GM21825 (cell line): ENCODE measurements around the gene BGLAP.
A peak's percentile ranks its signal among the peaks of the same experiment; 100 is the strongest.
"Not testable (repeated sequence)": the region's sequence is repeated elsewhere in the genome, so short reads cannot be mapped to it uniquely, and the experiment has no call there.

ENCODE experiments used
- ATAC-seq: cut with Tn5 transposase; IDR thresholded peaks from one replicate; pipeline ENCODE4 v1.9.1; 2021; ENCODE audit warnings: mild to moderate bottlenecking, moderate library complexity; ENCODE audit not compliant: unreplicated experiment

BGLAP gene

DNA sequence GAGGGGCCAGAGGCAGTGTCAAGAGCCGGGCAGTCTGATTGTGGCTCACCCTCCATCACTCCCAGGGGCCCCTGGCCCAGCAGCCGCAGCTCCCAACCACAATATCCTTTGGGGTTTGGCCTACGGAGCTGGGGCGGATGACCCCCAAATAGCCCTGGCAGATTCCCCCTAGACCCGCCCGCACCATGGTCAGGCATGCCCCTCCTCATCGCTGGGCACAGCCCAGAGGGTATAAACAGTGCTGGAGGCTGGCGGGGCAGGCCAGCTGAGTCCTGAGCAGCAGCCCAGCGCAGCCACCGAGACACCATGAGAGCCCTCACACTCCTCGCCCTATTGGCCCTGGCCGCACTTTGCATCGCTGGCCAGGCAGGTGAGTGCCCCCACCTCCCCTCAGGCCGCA lies at the start of gene BGLAP:
Gene BGLAP (plus strand): TSS at position 259 of the 400 bp plus-strand sequence. CDS start 48 bp downstream, at position 307.
- ATAC-seq = no peak

DNA sequence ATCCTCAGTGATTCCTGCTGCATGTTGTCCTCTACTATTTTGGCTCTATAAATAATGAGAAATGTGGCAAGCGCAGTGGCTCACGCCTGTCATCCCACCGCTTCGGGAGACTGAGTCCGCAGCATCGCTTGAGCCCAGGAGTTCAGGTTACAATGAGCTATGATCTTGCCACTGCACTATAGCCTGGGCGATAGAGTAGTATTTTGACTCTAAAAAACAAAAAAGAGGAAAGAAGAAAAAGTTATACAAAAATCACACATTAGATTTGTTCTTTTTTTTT lies 48.8 kb upstream of the BGLAP start:
- no peak for ATAC-seq

DNA sequence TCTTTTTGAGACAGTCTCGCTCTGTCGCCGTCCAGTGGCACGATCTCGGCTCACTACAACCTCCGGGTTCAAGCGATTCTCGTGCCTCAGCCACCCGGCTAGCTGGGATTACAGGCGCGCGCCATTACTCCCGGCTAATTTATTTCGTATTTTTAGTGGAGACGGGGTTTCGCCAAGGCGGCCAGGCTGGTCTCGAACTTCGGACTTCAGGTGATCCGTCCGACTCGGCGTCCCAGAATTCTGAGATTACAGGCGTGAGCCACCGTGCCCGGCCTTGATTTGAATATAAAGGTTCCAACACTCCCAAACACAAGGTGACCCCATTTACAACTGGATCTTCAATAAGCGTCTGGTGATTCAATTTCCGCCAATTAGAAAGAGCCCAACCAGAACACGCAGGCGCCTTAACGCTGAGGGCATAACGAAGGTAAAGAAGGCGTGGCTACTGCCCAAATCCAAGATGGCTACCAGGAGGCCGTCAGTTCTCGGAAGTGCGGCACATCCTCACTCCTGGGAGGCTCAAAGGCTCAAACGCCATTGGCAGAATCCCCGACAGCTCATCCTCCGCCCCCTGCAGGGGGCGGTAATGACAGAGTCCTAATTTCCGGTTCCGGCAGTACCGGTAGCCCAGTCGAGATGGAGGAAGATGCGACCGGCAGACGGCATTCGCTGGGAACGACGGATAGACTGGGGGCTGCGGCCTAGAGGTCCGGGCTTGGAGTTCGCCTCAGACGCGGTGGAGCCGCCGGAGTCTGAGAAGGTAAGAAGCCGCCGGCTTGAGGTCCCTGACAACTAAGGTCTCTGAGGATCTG lies 48.3 kb upstream of the BGLAP start, which contains the start of gene SLC25A44:
Gene SLC25A44 (plus strand): TSS at position 617 of the 812 bp plus-strand sequence. CDS start 5,744 bp downstream, outside the sequence.
- ATAC-seq = peak; percentile 92

DNA sequence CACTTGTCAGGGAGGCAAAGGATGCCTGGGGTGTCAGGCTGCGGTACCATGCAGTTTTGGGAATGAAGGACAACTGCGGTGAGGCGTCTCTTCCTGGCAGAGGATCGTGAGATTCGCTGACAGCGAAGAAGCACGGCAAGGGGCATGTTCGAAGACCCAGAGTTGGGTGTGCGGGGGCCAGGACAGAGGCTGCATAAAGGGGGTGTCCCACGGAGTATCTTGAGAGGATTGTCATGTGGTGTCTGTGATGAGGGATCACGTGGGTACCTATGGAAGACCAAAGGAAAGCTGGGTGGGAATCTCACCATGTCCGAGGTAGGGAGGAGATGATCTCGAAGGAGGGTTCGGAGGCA lies 47.7 kb upstream of the BGLAP start:
- peak; percentile 2 for ATAC-seq

DNA sequence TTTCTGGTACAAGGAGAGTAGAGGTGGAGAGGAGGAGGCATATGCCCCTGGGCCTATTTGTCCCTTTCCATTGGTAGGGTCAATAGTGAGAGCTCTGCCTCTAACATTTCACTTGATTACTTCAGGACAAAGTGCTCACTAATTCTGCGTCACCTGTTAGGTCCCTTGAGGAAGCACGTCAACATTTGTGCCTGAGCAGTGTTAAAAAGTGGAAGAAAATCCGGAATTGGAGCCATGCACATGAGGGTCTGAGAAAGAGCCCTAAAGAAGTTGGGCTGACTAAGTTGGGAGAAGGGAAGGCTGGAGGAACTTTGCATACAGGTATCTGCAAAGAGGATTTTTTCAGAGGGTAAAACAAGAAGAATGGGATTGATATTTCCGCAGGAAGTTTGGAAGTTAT lies 46.1 kb upstream of the BGLAP start:
- ATAC-seq = no peak

DNA sequence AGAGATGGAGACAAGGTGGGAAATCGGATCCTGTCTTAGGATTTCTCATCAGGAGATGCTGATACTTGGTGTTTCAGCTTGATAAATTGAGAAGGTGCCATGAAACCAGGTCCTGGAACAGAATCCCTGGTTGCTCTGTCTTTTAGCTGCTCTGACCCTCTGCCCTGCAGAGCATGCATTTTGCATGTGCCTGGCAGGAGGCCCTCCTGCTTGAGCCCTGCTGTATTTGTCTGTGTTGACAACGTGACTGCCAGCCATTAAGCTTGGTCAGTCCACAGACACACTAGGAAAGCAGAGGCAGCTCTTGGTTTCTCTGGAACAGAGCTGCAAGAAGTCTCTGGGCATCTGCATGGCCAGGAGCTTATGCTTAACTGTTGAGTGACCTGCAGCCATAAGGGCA lies 45.5 kb upstream of the BGLAP start:
- ATAC-seq = no peak

DNA sequence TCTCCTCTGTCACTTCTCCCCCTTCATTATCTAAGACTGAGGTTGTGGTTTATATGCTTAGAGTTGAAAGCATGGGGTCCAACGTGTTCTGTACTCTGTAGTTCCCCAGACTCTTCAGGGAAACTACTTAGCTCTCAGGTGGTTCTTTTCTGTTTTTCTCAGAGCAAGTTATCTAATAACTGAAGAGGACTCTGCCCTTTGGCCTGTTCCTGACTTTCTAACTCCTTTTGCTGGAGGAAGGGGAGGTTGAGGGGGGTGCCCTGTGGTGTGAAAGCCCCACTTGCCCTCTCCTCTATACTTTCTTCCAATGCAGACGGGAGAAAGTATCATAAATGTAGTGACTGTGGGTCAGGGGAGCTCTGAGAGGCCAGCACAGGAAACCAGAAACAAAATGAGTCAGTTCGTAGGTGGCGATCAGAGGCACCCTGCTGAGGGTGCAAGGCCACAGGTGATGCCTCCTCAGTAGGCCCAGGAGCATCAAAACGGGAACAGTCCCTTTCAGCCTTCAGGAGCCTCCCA lies 43.1 kb upstream of the BGLAP start:
- ATAC-seq = no peak

DNA sequence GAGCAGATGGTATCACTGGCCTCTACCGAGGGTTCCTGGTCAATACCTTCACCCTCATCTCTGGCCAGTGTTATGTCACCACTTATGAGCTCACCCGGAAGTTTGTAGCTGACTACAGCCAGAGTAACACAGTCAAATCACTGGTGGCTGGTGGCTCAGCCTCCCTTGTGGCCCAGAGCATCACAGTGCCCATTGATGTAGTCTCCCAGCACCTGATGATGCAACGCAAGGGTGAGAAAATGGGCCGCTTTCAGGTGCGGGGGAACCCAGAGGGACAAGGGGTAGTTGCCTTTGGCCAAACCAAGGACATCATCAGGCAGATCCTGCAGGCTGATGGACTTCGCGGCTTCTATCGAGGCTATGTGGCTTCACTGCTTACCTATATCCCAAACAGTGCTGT lies 41.9 kb upstream of the BGLAP start:
- ATAC-seq = no peak

DNA sequence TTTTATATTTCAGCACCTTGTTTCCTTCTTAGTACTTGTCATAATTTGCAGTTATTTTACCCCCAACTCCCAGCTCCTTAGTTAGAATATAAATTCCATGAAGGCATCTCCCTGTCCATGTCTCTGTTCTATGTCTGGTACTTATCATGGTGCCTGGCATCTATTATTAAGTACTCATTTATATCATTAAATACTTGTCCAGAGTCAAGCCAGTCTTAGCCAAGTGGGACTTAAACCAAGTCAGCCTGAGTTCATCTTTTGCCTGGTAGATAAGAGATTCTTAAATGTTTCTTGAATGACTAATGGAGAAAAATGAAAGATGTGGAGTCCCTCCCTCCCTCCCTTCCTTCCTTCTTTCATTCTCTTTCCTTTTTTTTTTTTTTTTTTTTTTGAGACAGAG lies 38.7 kb upstream of the BGLAP start:
- no peak for ATAC-seq

DNA sequence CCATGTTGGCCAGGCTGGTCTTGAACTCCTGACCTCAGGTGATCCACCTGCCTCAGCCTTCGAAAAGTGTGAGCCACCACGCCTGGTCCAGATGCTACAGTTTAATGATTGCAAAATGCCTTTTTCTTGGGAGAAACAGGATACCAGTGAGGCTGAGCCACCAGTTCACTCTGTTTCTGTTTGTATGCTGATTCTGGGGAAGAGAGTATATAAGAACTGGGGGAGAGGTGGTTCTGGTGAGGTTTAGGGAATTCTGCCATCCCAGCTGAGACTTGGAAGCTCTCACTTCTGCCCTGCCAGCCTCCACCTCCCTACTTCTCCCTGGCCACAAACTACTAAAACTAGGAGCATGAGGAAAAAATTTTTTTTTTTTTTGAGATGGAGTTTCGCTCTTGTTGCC lies 37.3 kb upstream of the BGLAP start:
- no peak for ATAC-seq

DNA sequence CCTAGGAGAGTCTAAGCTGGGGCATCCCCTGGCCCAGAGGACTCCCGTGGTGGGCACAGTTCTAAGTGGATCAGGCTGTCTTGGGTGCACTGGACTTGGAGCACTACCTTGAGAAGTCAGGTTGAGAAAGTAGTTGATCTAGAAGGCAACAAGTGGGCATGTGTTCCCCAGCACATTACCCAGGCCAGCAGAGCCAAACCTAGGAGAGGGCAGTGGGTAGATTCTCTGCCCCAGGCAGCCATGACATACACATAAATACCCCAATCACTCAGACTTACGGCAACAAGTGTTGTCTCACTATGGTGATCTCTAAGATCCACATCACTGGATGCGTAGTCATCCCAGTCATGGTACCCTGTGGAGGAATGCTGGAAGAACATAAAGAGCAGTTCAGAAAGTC lies 30.7 kb upstream of the BGLAP start:
- no peak for ATAC-seq

DNA sequence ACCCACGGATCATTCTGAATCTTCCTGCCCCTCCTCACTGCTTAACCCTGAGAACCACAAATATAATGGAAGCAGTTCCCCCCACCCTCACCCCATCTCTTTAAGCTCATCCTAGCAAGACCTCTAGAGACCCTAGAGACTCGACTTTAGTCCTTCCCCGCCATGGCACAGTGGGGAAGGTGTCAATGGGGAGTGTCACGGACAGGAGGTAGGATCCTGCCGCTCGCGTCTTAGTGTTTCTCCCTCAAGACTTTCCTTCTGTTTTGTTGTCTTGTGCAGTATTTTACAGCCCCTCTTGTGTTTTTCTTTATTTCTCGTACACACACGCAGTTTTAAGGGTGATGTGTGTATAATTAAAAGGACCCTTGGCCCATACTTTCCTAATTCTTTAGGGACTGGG lies 29.9 kb upstream of the BGLAP start:
- no peak for ATAC-seq

DNA sequence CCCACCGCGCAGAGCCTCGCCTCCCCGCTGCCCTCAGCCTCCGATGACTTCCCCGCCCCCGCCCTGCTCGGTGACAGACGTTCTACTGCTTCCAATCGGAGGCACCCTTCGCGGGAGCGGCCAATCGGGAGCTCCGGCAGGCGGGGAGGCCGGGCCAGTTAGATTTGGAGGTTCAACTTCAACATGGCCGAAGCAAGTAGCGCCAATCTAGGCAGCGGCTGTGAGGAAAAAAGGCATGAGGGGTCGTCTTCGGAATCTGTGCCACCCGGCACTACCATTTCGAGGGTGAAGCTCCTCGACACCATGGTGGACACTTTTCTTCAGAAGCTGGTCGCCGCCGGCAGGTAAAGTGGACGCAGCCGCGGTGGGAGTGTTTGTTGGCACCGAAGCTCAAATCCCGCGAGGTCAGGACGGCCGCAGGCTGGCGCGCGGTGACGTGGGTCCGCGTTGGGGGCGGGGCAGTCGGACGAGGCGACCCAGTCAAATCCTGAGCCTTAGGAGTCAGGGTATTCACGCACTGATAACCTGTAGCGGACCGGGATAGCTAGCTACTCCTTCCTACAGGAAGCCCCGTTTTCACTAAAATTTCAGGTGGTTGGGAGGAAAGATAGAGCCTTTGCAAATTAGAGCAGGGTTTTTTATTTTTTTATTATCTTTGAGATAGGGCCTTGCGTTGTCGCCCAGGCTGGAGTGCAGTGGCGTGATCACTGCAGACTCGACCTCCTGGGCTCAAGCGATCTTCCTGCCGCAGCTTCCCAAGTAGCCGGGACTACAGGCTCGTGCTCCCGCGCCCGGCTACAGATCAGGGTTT lies 28.9 kb upstream of the BGLAP start, which contains the start of gene PMF1:
Gene PMF1 (plus strand): TSS at position 175 of the 811 bp plus-strand sequence. CDS start 9 bp downstream, at position 184.
- peak; percentile 80 for ATAC-seq

DNA sequence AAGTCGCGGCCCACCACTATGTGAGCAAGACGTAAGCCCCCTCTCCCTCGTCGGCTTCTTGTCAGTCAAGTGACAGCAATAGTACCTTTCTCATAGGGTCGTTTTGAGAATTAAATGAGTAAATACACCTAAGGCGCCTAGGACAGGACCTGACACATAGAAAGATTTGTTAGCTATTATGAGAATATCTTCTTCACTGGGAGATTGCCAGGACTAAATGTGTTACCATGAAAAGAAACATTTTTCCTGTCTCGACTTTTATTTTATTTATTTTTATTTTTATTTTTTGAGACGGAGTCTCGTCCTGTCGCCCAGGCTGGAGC lies 28.4 kb upstream of the BGLAP start:
- ATAC-seq = no peak

DNA sequence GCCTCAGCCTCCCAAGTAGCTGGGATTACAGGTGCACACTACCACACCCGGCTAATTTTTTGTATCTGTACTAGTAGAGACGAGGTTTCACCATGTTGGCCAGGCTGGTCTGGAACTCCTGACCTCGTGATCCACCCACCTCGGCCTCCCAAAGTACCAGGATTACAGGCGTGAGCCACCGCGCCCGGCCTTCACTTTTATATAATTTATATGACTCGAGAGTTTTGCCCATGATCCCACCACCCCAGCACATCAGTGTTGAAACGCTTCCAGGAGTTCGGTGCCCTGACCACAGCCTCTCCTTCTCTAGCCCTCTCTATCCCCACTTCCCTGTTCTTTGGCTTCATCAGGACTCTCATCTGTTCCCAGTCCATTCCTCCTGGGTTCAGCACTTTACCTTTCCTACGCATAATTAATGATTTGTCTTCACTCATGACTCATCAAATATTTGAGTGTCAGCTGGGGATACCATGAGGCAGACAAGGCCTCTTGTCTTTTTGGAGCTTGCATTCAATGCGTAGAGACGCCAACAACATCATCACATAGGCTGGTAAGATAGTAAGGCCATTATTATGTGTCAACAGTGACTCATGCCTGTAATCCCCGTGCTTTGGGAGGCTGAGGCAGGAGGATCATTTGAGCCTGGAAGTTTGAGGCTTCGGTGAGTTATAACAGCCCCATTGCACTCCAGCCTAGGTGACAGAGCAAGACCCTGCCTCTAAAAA lies 27.8 kb upstream of the BGLAP start:
- ATAC-seq = no peak

DNA sequence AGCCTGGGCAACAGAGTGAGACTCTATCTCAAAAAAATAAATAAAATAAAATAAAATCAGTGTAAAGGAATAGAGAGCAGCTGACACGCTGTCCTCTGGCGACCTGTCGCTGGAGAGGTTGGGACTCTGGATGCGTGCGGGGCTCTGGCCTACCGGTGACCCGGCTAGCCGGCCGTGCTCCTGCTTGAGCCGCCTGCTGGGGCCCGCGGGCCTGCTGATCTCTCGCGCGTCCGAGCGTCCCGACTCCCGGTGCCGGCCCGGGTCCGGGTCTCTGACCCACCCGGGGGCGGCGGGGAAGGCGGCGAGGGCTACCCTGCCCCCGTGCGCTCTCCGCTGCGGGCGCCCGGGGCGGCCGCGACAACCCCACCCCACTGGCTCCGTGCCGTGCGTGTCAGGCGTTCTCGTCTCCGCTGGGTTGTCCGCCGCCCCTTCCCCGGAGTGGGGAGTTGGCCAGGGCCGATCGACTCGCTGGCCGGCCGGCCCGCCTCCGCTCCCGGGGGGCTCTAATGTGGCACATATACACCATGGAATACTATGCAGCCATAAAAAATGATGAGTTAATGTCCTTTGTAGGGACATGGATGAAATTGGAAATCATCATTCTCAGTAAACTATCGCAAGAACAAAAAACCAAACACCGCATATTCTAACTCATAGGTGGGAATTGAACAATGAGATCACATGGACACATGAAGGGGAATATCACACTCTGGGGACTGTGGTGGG lies 25.5 kb upstream of the BGLAP start:
- not testable (repeated sequence) for ATAC-seq

DNA sequence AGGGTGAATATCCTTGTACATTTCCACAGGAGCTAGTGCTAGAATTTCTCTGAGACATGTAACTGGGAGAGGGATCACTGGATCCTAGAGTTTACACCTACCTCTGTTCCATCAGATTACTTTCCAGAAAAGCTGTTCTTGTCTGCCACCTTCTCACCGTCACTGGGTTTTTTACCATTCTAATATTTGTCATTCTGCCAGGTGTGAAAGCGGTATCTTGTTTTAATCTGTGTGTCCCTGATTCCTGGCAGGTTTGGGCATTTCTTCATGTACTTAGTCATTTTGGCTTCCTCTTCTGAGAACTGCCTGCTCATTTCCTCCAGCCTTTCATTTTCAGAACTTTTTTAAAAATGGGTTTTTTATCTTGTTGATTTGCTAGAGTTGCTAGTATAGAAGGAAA lies 24.1 kb upstream of the BGLAP start:
- no peak for ATAC-seq

DNA sequence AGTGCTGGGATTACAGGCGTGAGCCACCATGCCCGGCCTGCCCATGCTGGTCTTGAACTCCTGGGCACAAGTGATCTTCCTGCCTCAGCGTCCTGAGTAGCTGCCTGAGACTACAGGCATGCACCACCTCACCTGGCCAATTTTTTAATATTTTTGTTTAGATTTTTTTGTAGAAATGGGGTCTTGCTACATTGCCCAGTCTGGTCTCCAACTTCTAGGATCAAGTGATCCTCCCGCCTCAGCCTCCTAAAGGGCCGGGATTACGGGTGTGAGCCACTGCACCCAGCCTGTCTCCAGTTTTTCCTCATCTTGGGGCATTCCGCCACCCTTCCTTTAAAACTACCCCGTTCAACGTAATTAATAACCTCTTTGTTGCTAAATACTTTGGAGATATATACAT lies 21.8 kb upstream of the BGLAP start:
- no peak for ATAC-seq

DNA sequence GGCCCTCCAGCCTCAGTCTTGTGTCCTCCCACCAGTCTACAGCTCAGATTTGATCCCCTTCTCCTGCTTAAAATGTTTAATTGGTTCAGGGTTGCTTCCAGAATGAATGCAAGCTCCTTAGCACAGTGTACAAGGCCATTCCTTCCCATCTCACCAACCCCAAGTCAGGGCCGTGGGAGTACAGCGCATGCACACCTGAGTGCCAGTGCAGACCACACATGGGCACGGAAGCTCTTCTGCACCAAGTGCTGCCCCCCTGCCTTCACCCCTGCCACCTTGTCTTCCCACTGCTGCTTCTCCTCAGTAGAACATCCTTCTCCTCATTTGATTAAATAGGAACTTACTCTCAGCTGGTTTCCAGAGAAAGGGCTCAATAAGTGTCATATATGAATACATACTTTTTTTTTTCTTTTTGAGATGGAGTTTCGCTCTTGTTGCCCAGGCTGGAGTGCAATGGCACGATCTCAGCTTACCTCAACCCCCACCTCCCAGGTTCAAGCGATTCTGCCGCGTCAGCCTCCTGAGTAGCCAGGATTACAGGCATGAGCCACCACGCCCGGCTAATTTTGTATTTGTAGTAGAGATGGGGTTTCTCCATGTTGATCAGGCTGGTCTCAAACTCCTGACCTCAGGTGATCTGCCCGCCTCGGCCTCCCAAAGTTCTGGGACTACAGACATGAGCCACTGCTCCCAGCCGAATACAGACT lies 19.8 kb upstream of the BGLAP start:
- no peak for ATAC-seq

DNA sequence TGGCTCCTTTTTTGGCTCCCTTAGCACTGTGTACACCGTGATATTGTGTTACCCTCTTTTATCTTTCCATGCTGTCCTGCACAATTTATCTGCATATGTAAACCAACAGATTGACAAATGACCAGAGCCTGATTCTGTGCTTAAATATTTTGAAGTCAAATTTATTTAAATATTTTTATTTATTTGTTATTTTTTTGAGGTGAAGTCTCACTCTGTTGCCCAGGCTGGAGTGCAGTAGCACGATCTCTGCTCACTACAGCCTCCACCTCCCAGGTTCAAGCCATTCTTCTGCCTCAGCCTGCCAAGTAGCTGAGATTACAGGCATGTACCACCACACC lies 16.3 kb upstream of the BGLAP start:
- no peak for ATAC-seq
